Measurements from ENCODE around the gene KCNN3.

The KCNN3 gene

DNA sequence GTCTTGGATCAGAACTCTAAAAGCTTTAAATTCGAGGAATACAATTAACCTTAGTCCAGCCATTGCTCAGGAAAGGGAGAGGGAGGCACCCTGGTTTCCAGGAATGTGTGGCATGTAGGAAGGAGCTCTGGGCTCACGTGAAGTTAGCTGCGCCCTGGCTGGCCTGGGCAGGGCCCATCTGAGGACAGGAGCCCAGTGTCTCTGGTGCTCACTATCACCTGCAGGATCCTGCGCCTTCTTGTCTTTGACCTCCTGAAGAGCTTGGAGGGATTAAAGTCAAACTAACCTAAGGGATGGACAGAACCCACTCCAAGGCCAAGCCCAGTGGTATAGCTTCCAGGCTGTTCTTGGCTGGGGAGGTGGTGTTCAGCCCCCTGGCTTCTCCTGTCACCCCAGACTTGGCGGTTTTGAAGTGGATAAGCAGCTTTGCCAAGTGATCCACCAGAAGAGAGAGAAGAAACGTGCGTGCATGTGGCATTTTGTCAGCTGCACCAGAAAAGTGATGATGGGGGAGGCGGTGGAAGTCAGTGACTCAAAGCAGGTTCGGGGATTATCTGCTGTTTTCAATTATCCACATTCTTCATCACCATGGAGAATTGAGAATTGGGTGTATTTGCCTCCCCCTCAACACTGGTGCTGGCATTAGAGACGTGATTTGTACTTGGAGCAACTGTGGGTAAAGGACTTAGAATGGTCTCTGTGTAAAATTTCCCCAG lies 11.9 kb upstream of the KCNN3 start:
- H3K4me3 ChIP-seq (ENCODE audit: low read depth, low read length): no peak overlapping the region
- H3K27ac ChIP-seq: no peak overlapping the region
- H3K79me2 ChIP-seq: no peaks in the 10 kb centered on the region
- no peaks in the 10 kb centered on the region for H3K36me3 ChIP-seq (ENCODE audit: control insufficient read depth, insufficient read depth, low read length)
- no peaks in the 10 kb centered on the region for H3K4me1 ChIP-seq
- H3K9me3 ChIP-seq (ENCODE audit: control insufficient read depth, low read length): no peaks in the 10 kb centered on the region
- no peak overlapping the region for H3K4me2 ChIP-seq (ENCODE audit: low read length)
- no peak overlapping the region for H3K9ac ChIP-seq
- TF ChIP-seq, protein P1, sequence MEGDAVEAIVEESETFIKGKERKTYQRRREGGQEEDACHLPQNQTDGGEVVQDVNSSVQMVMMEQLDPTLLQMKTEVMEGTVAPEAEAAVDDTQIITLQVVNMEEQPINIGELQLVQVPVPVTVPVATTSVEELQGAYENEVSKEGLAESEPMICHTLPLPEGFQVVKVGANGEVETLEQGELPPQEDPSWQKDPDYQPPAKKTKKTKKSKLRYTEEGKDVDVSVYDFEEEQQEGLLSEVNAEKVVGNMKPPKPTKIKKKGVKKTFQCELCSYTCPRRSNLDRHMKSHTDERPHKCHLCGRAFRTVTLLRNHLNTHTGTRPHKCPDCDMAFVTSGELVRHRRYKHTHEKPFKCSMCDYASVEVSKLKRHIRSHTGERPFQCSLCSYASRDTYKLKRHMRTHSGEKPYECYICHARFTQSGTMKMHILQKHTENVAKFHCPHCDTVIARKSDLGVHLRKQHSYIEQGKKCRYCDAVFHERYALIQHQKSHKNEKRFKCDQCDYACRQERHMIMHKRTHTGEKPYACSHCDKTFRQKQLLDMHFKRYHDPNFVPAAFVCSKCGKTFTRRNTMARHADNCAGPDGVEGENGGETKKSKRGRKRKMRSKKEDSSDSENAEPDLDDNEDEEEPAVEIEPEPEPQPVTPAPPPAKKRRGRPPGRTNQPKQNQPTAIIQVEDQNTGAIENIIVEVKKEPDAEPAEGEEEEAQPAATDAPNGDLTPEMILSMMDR (IDR thresholded peaks at IDR 0.05): no peak
- no peaks in the 10 kb centered on the region for H3K27me3 ChIP-seq (ENCODE audit: control insufficient read depth, insufficient read depth, low read length)
- no peak overlapping the region for H2AFZ ChIP-seq

DNA sequence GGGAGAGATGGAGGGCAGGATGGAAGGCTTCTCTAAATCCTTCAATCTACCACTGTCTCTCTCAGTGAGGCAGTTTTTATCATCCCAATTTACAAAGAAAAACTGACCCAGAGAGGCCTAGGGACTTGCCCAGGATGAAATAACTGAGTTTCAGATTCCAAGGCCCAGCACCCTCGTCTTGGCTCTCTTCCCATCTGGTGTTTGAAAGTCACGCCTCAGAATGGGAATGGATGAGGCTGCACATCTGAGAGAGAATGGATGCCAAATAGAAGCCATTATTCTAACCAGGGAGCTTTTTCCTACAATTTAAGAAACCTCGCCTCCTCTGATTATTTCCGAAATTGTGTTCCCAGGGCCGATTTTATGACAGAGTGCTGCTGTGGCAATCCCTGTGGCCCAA lies 10.6 kb upstream of the KCNN3 start:
- Histone ChIP-seq H3K9me3 (ENCODE audit: control insufficient read depth, low read length) (no peaks in the 10 kb centered on the region), H3K27ac (no peak overlapping the region), H3K9ac (no peak overlapping the region), H3K36me3 (ENCODE audit: control insufficient read depth, insufficient read depth, low read length) (no peaks in the 10 kb centered on the region), H3K27me3 (ENCODE audit: control insufficient read depth, insufficient read depth, low read length) (no peaks in the 10 kb centered on the region), H3K79me2 (no peaks in the 10 kb centered on the region), H3K4me2 (ENCODE audit: low read length) (no peak overlapping the region), H2AFZ (no peak overlapping the region), H3K4me3 (ENCODE audit: low read depth, low read length) (no peak overlapping the region), H3K4me1 (no peaks in the 10 kb centered on the region)
- TF ChIP-seq, protein P1 (IDR thresholded peaks at IDR 0.05): no peak

DNA sequence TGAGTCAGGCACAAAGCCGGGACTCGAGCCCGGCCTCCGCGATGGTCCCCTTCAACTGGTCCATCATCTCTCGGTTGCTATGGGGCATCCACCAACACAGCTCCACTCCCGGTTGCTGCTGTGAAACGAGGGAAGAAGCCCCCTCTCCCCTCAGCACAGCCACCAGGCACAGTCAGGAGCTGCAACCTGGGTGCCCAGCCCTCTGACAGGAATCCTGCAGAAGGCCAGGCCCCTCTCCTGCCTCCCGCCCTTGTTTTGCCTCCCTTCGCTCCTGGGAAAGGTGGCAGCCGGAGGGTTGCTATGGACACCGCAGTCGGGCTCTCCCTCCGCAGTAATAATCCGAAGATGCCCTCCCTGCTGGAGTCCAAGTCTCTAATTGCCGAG lies 8.9 kb upstream of the KCNN3 start:
- Histone ChIP-seq H3K79me2 (no peaks in the 10 kb centered on the region), H3K9me3 (ENCODE audit: control insufficient read depth, low read length) (no peaks in the 10 kb centered on the region), H3K27ac (no peak overlapping the region), H3K4me1 (no peaks in the 10 kb centered on the region), H3K4me3 (ENCODE audit: low read depth, low read length) (no peak overlapping the region), H2AFZ (no peak overlapping the region), H3K4me2 (ENCODE audit: low read length) (no peak overlapping the region), H3K27me3 (ENCODE audit: control insufficient read depth, insufficient read depth, low read length) (no peaks in the 10 kb centered on the region), H3K9ac (no peak overlapping the region), H3K36me3 (ENCODE audit: control insufficient read depth, insufficient read depth, low read length) (no peaks in the 10 kb centered on the region)
- TF ChIP-seq, protein P1 (IDR thresholded peaks at IDR 0.05): no peak

DNA sequence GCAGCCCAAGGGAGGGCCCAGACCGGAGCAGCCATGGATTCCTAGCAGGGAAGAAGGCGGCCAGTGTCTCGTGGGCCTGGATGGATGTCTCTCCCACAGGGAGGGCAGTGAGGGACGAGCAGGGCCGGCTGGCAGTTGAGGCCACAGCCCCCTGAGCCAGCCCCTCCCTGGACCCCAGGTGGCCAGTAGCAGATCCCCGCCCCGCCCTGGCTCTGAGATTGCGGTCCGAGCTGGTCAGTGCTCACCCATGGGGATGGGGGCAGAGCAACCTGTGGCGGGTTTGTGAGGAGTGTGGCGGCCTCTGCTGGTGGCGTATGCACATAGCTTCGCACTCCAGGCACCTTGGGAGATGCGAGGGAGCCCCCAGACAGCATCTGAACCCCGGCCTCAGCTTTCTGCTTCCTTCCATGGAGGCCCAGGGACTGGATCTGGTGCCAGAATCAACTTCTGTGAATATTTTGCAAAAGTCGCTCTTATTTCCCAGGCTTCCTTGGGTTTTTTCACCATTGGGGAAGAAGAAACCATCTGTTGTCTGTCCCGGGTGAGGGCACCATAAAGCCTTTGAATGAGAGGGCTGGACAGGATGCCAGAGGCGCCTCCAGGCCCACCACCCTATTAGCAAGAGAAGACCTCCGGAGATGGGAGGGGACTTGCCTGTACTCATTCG lies 8.4 kb upstream of the KCNN3 start:
- Histone ChIP-seq H2AFZ (no peak overlapping the region), H3K27ac (no peak overlapping the region), H3K36me3 (ENCODE audit: control insufficient read depth, insufficient read depth, low read length) (no peaks in the 10 kb centered on the region), H3K4me1 (no peaks in the 10 kb centered on the region), H3K9me3 (ENCODE audit: control insufficient read depth, low read length) (no peaks in the 10 kb centered on the region), H3K9ac (no peak overlapping the region), H3K4me3 (ENCODE audit: low read depth, low read length) (no peak overlapping the region), H3K79me2 (no peaks in the 10 kb centered on the region), H3K4me2 (ENCODE audit: low read length) (no peak overlapping the region), H3K27me3 (ENCODE audit: control insufficient read depth, insufficient read depth, low read length) (no peaks in the 10 kb centered on the region)
- TF ChIP-seq, protein P1 (IDR thresholded peaks at IDR 0.05): peak; percentile 59
